Kidney (tissue), 14 donors: ENCODE measurements around the gene SPEF1. TPM values are rescaled to one million over a fixed set of nuclear protein-coding genes. Genes with fewer than 3 reads are reported as not detected.

ENCODE experiments used
- DNase-seq, 5 donors: peaks; one replicate each; pipeline ENCODE4 v3.0.0-alpha.2; 2013 to 2020
- FAIRE-seq: peaks from 2 replicates; lab custom pipeline; 2012; peaks lifted over from hg19 to GRCh38; lab: Jason Lieb, UNC
- H3K27ac ChIP-seq, 2 donors: one replicate each; pipeline ENCODE4 v1.7.0; 2013; ENCODE audit warnings: low read depth in 2 of 2, low read length in 2 of 2, inconsistent platforms in 1 of 2
- H3K27me3 ChIP-seq: one replicate; pipeline ENCODE4 v1.7.1; 2013; ENCODE audit warnings: low read length, inconsistent platforms; ENCODE audit not compliant: control insufficient read depth, insufficient read depth
- H3K36me3 ChIP-seq, 3 donors: one replicate each; pipeline versions ENCODE4 v1.7.0 to v1.7.1; 2013; ENCODE audit warnings: low read length in 3 of 3, control low read depth in 1 of 3, inconsistent platforms in 1 of 3; ENCODE audit not compliant: insufficient read depth in 3 of 3, control insufficient read depth in 2 of 3
- H3K4me1 ChIP-seq, 3 donors: one replicate each; pipeline versions ENCODE4 v1.7.0 to v1.7.1; 2013; ENCODE audit warnings: low read length in 3 of 3, inconsistent platforms in 1 of 3, low read depth in 1 of 3; ENCODE audit not compliant: control insufficient read depth in 2 of 3, insufficient read depth in 2 of 3
- H3K4me3 ChIP-seq, 3 donors: one replicate each; pipeline versions ENCODE4 v1.7.0 to v1.8.1; 2013; ENCODE audit warnings: low read length in 3 of 3, control low read depth in 1 of 3, inconsistent platforms in 1 of 3
- H3K9ac ChIP-seq, 3 donors: one replicate each; pipeline versions ENCODE4 v1.7.0 to v1.7.1; 2013; ENCODE audit warnings: low read length in 3 of 3, control low read depth in 1 of 3, inconsistent platforms in 1 of 3
- H3K9me3 ChIP-seq, 3 donors: one replicate each; pipeline versions ENCODE4 v1.7.0 to v1.7.1; 2013; ENCODE audit warnings: low read length in 3 of 3, control low read depth in 1 of 3, inconsistent platforms in 1 of 3; ENCODE audit not compliant: control insufficient read depth in 2 of 3, insufficient read depth in 1 of 3
- CTCF ChIP-seq: IDR thresholded peaks from 3 replicates; pipeline ENCODE4 v1.5.1; 2012; ENCODE audit warnings: mild to moderate bottlenecking, moderate library complexity, borderline replicate concordance; ENCODE audit not compliant: insufficient read depth; ENCODE audit errors: extremely low read depth
- intact Hi-C: fragments of 100-400 bp; cut with DNase I; formaldehyde crosslinking; loops from one replicate; pipeline ENCODE4 v1.11.1; 2022
- polyA plus RNA-seq: library from polyadenylated mRNA; stranded (reverse); fragments of 350-450 nt; fragmentation: Illumina TruSeq; extraction: RNeasy Lipid Tissue Mini Kit (QIAGEN cat#74804); gene quantifications from one replicate; pipeline ENCODE4 v1.2.3, GENCODE V29; 2014; ENCODE audit warnings: low read depth, low replicate concordance; ENCODE audit not compliant: insufficient read depth
- total RNA-seq: library from RNA; stranded (reverse); fragmentation: NEBNext Ultra II Directional; extraction: Animal tissue kit (Norgen Biotek cat#: 25700); gene quantifications from one replicate; pipeline ENCODE4 v1.2.1, GENCODE V29; 2021
- donor health status: control.
- donor health status: control.
- donor health status: control.
- donor health status: control.
- donor health status: control.
- donor health status: DM: yes; HTN: yes; CAD: no.
- donor health status: Normal renal cell carcinoma (clear cell type).

Gene SPEF1
- total and polyA plus RNA-seq, 2 donors from 2014 or later, result 3.4 to 3.8 TPM

GRCh38 chr20:3735768-3736167, 45.5 kb downstream of the SPEF1 start:
- H3K36me3 ChIP-seq, result no peaks in the 10 kb centered on the region
- DNase-seq (no peak), FAIRE-seq (no peak)
- H3K27me3 ChIP-seq, result no peaks in the 10 kb centered on the region
- no peaks in the 10 kb centered on the region for H3K9me3 ChIP-seq
- no peak for TF ChIP-seq CTCF
- H3K4me1 ChIP-seq, result peaks cover 0 to 17% (median 1%) of the 10 kb centered on the region in 3 donors
- no peak overlapping the region for H3K4me3 ChIP-seq
- H3K27ac ChIP-seq, result no peak overlapping the region
- intact Hi-C loops, result no loop called here
- no peak overlapping the region for H3K9ac ChIP-seq

GRCh38 chr20:3734111-3734843, 47.0 kb downstream of the SPEF1 start:
- DNase-seq, result peak in 1 of 5 donors; percentile 80
- TF ChIP-seq CTCF, result no peak

DNA sequence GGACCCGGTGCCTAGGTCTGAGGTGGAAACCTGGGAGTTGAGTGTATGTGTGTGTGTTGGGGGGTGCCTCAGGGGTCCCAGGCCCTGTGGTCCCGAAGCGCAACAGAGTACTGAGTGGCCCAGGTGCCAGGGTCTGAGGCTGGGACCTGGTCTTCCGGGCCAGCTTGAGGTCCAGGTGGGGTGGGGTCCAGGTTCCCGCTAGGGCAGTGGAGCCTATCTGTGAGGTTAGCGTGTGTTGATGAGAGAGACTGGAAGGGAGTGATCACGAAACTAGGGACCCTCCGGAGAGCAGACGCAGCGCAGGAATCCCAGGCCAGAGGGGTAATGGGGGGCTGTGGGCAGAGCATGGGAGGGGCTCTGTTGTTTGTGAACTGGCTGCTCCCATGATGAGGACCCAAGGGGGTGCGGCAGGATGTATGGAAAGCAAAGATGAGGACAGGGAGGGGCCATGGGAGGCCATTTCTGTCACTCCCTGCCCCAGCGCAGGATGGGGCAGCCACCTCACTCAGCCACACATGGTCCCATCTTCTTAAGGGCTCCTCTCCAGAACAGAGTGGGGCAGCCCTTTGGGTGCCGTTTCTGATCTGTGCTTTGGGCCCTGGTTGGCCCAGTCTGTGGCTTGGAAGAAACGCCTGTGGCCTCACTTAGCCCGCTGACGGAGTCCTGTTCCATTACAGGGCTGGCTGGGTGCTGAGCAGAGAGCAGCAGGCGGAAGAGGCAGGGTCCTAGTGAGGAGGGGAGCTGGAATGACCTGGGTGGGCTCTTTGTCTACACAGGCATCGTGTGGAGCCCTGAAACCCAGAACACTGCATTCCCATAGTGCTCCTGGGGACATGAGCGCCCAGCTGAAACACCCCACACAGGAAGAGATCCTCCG, 47.9 kb downstream of the SPEF1 start:
- DNase-seq, result peak in 1 of 5 donors; percentile 61
- peak overlapping the region; percentile 24 to 46 (median 41) for H3K4me3 ChIP-seq
- intact Hi-C loops, result no loop called here

More at GRCh38 chr20:3734111-3734843, 47.0 kb downstream of the SPEF1 start:
- no peak for FAIRE-seq
- no peaks in the 10 kb centered on the region for H3K9me3 ChIP-seq
- no peaks in the 10 kb centered on the region for H3K36me3 ChIP-seq
- no peak overlapping the region for H3K9ac ChIP-seq
- H3K4me1 ChIP-seq, result peaks cover 0 to 12% (median 2%) of the 10 kb centered on the region in 3 donors
- H3K27me3 ChIP-seq, result no peaks in the 10 kb centered on the region
- intact Hi-C loops, result no loop called here
- no peak overlapping the region for H3K4me3 ChIP-seq
- H3K27ac ChIP-seq, result no peak overlapping the region

More for the DNA sequence above, 47.9 kb downstream of the SPEF1 start:
- TF ChIP-seq CTCF, result no peak
- Histone ChIP-seq H3K36me3 (no peaks in the 10 kb centered on the region), H3K9me3 (no peaks in the 10 kb centered on the region), H3K27ac (peak overlapping the region; percentile 43 to 65), H3K27me3 (no peaks in the 10 kb centered on the region), H3K9ac (peak overlapping the region in 1 of 3 donors; percentile 19), H3K4me1 (peaks cover 0 to 5% (median 2%) of the 10 kb centered on the region in 3 donors)
- FAIRE-seq, result no peak
